Upper lobe of left lung (tissue), 6 donors: ENCODE data around the gene NELFB. TPM values are rescaled to one million over a fixed set of nuclear protein-coding genes. Genes with fewer than 3 reads are reported as not detected.

Source experiments
- ATAC-seq, 2 donors: fragments of 200-7000 bp; cut with Tn5 transposase; one replicate each; pipeline ENCODE4 v1.9.1; 2022; ENCODE audit warnings: mild to moderate bottlenecking in 2 of 2, moderate library complexity in 2 of 2; ENCODE audit not compliant: low FRiP score in 2 of 2
- DNase-seq, 2 donors: peaks; one replicate each; pipeline ENCODE4 v3.0.0-alpha.2; 2019 to 2020
- H3K27ac ChIP-seq, 4 donors: fragments of 200-600 bp; sonication (generic); one replicate each; pipeline ENCODE4 v1.5.1; 2016 to 2019
- H3K27me3 ChIP-seq, 4 donors: fragments of 200-600 bp; sonication (generic); one replicate each; pipeline ENCODE4 v1.5.1; 2017 to 2019
- H3K36me3 ChIP-seq, 4 donors: fragments of 200-600 bp; sonication (generic); one replicate each; pipeline ENCODE4 v1.5.1; 2016 to 2019
- H3K4me1 ChIP-seq, 4 donors: fragments of 200-600 bp; sonication (generic); one replicate each; pipeline ENCODE4 v1.5.1; 2018 to 2019
- H3K4me3 ChIP-seq, 4 donors: fragments of 200-600 bp; sonication (generic); one replicate each; pipeline ENCODE4 v1.5.1; 2017 to 2019; ENCODE audit warnings: mild to moderate bottlenecking in 2 of 4, moderate library complexity in 1 of 4
- H3K9me3 ChIP-seq, 4 donors: fragments of 200-600 bp; sonication (generic); one replicate each; pipeline ENCODE4 v1.5.1; 2018 to 2019
- EP300 ChIP-seq, 4 donors: sonication (generic); formaldehyde crosslinking; IDR thresholded peaks; one replicate each; pipeline ENCODE4 v1.5.1; 2017; ENCODE audit warnings: antibody characterized with exemption in 4 of 4, control low read depth in 2 of 4
- POLR2A ChIP-seq, 4 donors: fragments of 450-650 bp; IDR thresholded peaks; one replicate each; pipeline ENCODE4 v1.5.1; 2016 to 2017; ENCODE audit warnings: antibody characterized with exemption in 4 of 4, mild to moderate bottlenecking in 2 of 4
- POLR2AphosphoS5 ChIP-seq, 2 donors: sonication (generic); formaldehyde crosslinking; IDR thresholded peaks; one replicate each; pipeline ENCODE4 v1.5.1; 2017; ENCODE audit warnings: antibody characterized with exemption in 2 of 2
- WGBS, 2 donors: methylation state at CpG; one replicate each; pipeline ENCODE4 v1.1.5; 2017 to 2018; 5-methylcytosine and 5-hydroxymethylcytosine counted together
- total RNA-seq, 6 donors: library from RNA; depleted of rRNA in 4 of 6; stranded (reverse); fragments of >200 nt in 4 of 6; gene quantifications; one replicate each; pipeline versions ENCODE4 v1.1.0 to v1.2.1, GENCODE V29; 2016 to 2021
- TF ChIP-seq, protein P1 (sequence below), 6 experiments: fragments of 450-650 bp in 4 of 6; fragments of 200-600 bp in 2 of 6; sonication (generic) in 2 of 6; IDR thresholded peaks; one replicate each; pipeline ENCODE4 v1.5.1; 2016 to 2019; ENCODE audit warnings: antibody characterized with exemption in 6 of 6
- donor health status: DM: no; HTN: no; CAD: no; lungs with moderate emphysema.
- donor health status: DM: no; HTN: yes; CAD: no; lungs with severe emphysema.

The NELFB gene
- total RNA-seq, 6 donors from 2014 or later: 31.8 to 55.6 (median 49.8) TPM

DNA sequence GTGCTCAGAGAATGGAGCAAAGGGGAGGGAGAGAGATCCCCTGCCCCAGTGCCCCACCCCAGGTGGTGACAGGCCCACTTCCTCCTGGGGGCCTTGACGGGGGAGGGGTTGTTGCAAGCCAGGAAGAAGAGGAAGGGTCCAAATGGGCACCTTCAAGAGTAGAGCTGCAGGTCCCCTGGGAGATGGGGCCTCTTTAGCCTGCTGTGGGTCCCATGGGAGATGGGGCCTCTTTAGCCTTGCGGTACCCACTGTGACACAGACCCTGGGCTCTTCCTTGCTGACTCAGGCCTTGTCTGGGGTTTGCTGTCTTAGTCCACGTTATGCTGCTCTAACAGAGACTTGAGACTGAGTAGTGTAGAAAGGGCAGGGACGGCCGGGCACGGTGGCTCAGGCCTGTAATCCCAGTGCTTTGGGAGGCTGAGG lies 12.8 kb downstream of the NELFB start:
- H3K27ac ChIP-seq: peak overlapping the region; percentile 70 to 85 (median 82)
- H3K4me3 ChIP-seq: peak overlapping the region in 2 of 4 donors; percentile 26 to 31
- no peaks in the 10 kb centered on the region for H3K27me3 ChIP-seq
- TF ChIP-seq POLR2AphosphoS5 (IDR thresholded peaks at IDR 0.05): no peak
- TF ChIP-seq, protein P1, sequence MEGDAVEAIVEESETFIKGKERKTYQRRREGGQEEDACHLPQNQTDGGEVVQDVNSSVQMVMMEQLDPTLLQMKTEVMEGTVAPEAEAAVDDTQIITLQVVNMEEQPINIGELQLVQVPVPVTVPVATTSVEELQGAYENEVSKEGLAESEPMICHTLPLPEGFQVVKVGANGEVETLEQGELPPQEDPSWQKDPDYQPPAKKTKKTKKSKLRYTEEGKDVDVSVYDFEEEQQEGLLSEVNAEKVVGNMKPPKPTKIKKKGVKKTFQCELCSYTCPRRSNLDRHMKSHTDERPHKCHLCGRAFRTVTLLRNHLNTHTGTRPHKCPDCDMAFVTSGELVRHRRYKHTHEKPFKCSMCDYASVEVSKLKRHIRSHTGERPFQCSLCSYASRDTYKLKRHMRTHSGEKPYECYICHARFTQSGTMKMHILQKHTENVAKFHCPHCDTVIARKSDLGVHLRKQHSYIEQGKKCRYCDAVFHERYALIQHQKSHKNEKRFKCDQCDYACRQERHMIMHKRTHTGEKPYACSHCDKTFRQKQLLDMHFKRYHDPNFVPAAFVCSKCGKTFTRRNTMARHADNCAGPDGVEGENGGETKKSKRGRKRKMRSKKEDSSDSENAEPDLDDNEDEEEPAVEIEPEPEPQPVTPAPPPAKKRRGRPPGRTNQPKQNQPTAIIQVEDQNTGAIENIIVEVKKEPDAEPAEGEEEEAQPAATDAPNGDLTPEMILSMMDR (IDR thresholded peaks at IDR 0.05): no peak
- no peak for TF ChIP-seq EP300 (IDR thresholded peaks at IDR 0.05)
- TF ChIP-seq POLR2A (IDR thresholded peaks at IDR 0.05): no peak
- H3K4me1 ChIP-seq: peaks cover 37 to 60% (median 40%) of the 10 kb centered on the region in 4 donors
- DNase-seq (no peak), ATAC-seq (no peak)
- WGBS, 2 donors: 62 to 77% methylated on average over 3 to 6 of the region's 6 CpGs
- H3K9me3 ChIP-seq: no peaks in the 10 kb centered on the region
- peaks cover 12 to 76% (median 46%) of the 10 kb centered on the region in 4 donors for H3K36me3 ChIP-seq

DNA sequence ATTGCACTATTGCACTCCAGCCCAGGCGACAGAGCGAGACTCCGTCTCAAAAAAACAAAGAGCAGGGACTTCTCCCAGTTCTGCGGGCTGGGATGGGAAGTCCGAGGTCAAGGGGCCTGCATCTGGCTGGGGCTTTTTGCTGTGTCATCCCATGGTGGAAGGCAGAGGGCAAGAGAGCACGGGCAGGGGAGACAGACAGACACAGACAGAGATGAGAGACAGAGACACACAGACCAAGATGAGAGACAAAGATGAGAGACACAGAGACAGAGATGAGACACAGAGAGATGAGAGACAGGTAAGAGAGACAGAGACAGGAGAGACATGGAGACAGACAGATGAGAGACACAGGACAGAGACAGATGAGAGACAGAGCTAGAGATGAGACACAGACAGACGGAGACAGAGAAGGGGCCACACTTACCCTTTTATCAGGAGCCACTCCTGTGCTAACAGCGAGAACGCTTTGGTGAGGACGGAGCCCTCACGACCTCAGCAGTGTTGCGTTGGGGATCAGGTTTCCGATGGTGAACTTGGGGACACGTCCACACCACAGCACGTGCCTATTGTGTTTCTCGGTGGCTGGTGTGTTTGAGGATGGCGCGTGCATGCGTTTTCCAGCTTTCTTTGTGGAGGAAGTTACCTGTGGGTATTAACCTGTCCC lies 13.5 kb downstream of the NELFB start:
- 47 to 69% methylated on average over 12 to 19 of the region's 19 CpGs for WGBS, 2 donors
- Histone ChIP-seq H3K4me3 (peak overlapping the region in 3 of 4 donors; percentile 2 to 31 (median 26)), H3K9me3 (no peaks in the 10 kb centered on the region), H3K36me3 (peaks cover 15 to 74% (median 44%) of the 10 kb centered on the region in 4 donors), H3K4me1 (peaks cover 39 to 67% (median 42%) of the 10 kb centered on the region in 4 donors), H3K27me3 (no peaks in the 10 kb centered on the region), H3K27ac (peak overlapping the region; percentile 70 to 85 (median 82))
- ATAC-seq: no peak
- no peak for DNase-seq
- TF ChIP-seq EP300 (IDR thresholded peaks at IDR 0.05) (no peak), POLR2AphosphoS5 (IDR thresholded peaks at IDR 0.05) (no peak)
- TF ChIP-seq, protein P1 (IDR thresholded peaks at IDR 0.05): no peak

DNA sequence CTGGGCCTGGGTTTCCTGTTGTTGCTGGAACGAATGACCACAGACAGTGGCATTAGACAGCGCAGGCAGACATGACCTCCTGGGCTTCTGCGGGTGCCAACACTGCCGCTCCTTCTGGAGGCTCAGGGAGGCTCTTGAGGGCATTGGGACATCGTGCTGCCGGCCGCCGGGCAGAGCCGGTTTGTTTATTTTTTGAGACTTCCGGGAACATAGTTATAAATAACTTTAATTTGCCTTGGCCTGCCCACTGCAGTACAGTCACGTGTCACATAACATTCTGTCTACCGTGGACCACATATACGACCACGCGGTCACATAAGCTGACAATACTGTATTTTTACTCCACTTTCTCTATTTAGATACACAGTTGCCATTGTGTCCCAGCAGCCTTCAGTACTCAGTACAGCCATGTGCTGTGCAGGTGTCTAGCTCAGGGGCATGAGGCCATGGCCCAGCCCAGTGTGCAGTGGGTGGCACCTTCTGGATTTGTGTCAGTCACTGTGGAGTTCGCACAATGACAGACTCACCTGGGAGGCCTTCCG lies 14.2 kb downstream of the NELFB start:
- peak overlapping the region; percentile 70 to 85 (median 82) for H3K27ac ChIP-seq
- peak; percentile 43 to 72 for ATAC-seq
- H3K4me1 ChIP-seq: peaks cover 39 to 73% (median 48%) of the 10 kb centered on the region in 4 donors
- peak; percentile 85 to 86 for DNase-seq
- TF ChIP-seq EP300 (IDR thresholded peaks at IDR 0.05): peak in 2 of 4 donors; percentile 44 to 59
- TF ChIP-seq POLR2A (IDR thresholded peaks at IDR 0.05): peak in 2 of 4 donors; percentile 36 to 47
- TF ChIP-seq, protein P1 (IDR thresholded peaks at IDR 0.05): no peak
- TF ChIP-seq POLR2AphosphoS5 (IDR thresholded peaks at IDR 0.05): peak; percentile 60 to 76
- peaks cover 12 to 68% (median 38%) of the 10 kb centered on the region in 4 donors for H3K36me3 ChIP-seq
- WGBS, 2 donors: 36 to 51% methylated on average over 17 of the region's 17 CpGs
- H3K9me3 ChIP-seq: no peaks in the 10 kb centered on the region
- H3K4me3 ChIP-seq: peak overlapping the region in 3 of 4 donors; percentile 2 to 31 (median 26)
- no peaks in the 10 kb centered on the region for H3K27me3 ChIP-seq

DNA sequence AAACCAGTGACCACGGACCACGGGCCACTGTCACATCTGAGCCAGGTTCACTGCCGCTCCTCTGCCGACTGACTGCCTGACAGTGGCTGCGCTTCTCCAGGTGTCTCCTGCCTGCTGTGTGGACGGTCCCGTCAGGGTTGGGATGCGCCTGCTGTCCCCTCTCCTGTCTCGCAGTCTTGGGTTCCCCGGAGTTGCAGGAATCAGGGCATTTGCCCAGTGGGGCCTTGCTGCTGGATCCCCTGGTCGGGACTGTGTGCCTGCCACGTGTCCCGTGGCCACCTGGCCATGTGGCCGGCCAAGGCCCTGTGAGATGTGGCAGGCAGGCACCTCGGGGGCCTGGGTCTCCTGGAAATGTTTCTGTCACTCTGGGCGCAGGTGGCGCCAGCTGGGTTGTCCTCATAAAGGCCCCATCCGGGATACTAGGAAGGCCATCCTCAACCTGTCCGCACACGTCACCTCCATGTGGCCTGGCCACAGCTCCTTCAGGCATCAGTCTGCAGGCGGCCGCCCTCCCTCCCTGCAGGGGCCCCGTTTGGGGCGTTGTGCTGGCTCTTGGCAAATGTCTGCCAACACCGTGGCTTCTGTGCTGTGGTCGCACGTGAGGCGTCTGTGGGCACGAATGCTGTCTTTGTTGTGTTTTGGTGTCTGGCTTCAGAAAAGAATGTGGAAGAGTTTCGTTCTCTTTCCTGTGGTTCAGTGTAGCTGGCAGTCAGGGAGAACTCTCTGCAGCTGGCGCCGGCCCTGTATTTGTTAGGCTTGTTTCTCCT lies 16.0 kb downstream of the NELFB start:
- TF ChIP-seq, protein P1 (IDR thresholded peaks at IDR 0.05): no peak
- TF ChIP-seq POLR2AphosphoS5 (IDR thresholded peaks at IDR 0.05) (no peak), EP300 (IDR thresholded peaks at IDR 0.05) (no peak), POLR2A (IDR thresholded peaks at IDR 0.05) (no peak)
- H3K9me3 ChIP-seq: no peaks in the 10 kb centered on the region
- H3K4me3 ChIP-seq: no peak overlapping the region
- DNase-seq (peak in 1 of 2 donors; percentile 69), ATAC-seq (no peak)
- peak overlapping the region in 2 of 4 donors; percentile 24 to 35 for H3K27ac ChIP-seq
- 68 to 78% methylated on average over 25 of the region's 32 CpGs for WGBS, 2 donors
- H3K36me3 ChIP-seq: peaks cover 8 to 53% (median 28%) of the 10 kb centered on the region in 4 donors
- no peaks in the 10 kb centered on the region for H3K27me3 ChIP-seq
- peaks cover 47 to 91% (median 64%) of the 10 kb centered on the region in 4 donors for H3K4me1 ChIP-seq
